ENCODE data around the gene FNDC3B. TPM values are rescaled to one million over a fixed set of nuclear protein-coding genes. Genes with fewer than 3 reads are reported as not detected.
"Not testable (repeated sequence)": the region's sequence is repeated elsewhere in the genome, so short reads cannot be mapped to it uniquely, and the experiment has no call there.

Gene FNDC3B
- total RNA-seq, 1 donor from 2014 or later = 56.1 TPM

- ATAC-seq (ENCODE audit: poor library complexity) = no peak
- intact Hi-C loops (cut with DNase I) = no loop called here
- no peak for DNase-seq
Measured at GRCh38 chr3:172245241-172245640, 205.9 kb downstream of the FNDC3B start.

GRCh38 chr3:172246107-172246844 lies 206.9 kb downstream of the FNDC3B start:
- intact Hi-C loops (cut with DNase I) = no loop called here
- ATAC-seq (ENCODE audit: poor library complexity) (peak; percentile 58), DNase-seq (no peak)

GRCh38 chr3:172247525-172248274 lies 208.3 kb downstream of the FNDC3B start:
- intact Hi-C loops (cut with DNase I) = no loop called here
- ATAC-seq (ENCODE audit: poor library complexity) = no peak
- DNase-seq = no peak

GRCh38 chr3:172249039-172249438 lies 209.7 kb downstream of the FNDC3B start:
- intact Hi-C loops (cut with DNase I) = no loop called here
- DNase-seq (no peak), ATAC-seq (ENCODE audit: poor library complexity) (no peak)

GRCh38 chr3:172251211-172251610 lies 211.8 kb downstream of the FNDC3B start:
- no peak for ATAC-seq (ENCODE audit: poor library complexity)
- intact Hi-C loops (cut with DNase I) = no loop called here

GRCh38 chr3:172253200-172253599 lies 213.8 kb downstream of the FNDC3B start:
- ATAC-seq (ENCODE audit: poor library complexity) = no peak
- intact Hi-C loops (cut with DNase I) = no loop called here
- no peak for DNase-seq

More at GRCh38 chr3:172251211-172251610, 211.8 kb downstream of the FNDC3B start:
- DNase-seq = no peak

- intact Hi-C loops (cut with DNase I) = no loop called here
- ATAC-seq (ENCODE audit: poor library complexity) (no peak), DNase-seq (no peak)
Measured at GRCh38 chr3:172254542-172254941, 215.2 kb downstream of the FNDC3B start.

- DNase-seq; ATAC-seq (ENCODE audit: poor library complexity); intact Hi-C loops (cut with DNase I): not testable (repeated sequence)
Measured at GRCh38 chr3:172255321-172255720, 215.9 kb downstream of the FNDC3B start.

GRCh38 chr3:172256101-172256734 lies 216.8 kb downstream of the FNDC3B start:
- peak; percentile 85 for ATAC-seq (ENCODE audit: poor library complexity)
- intact Hi-C loops (cut with DNase I) = no loop called here
- peak; percentile 55 for DNase-seq

GRCh38 chr3:172257648-172258400 lies 218.4 kb downstream of the FNDC3B start:
- no peak for DNase-seq
- intact Hi-C loops (cut with DNase I) = no loop called here
- ATAC-seq (ENCODE audit: poor library complexity) = no peak

- intact Hi-C loops (cut with DNase I) = no loop called here
- DNase-seq (no peak), ATAC-seq (ENCODE audit: poor library complexity) (peak; percentile 75)
Measured at GRCh38 chr3:172258624-172259023, 219.2 kb downstream of the FNDC3B start.

- ATAC-seq (ENCODE audit: poor library complexity) = peak; percentile 43
- DNase-seq = no peak
- intact Hi-C loops (cut with DNase I) = no loop called here
Measured at GRCh38 chr3:172259111-172259541, 219.7 kb downstream of the FNDC3B start.

- no peak for ATAC-seq (ENCODE audit: poor library complexity)
- DNase-seq = no peak
- intact Hi-C loops (cut with DNase I) = no loop called here
Measured at GRCh38 chr3:172259726-172260248, 220.4 kb downstream of the FNDC3B start.

GRCh38 chr3:172260381-172260780 lies 221.0 kb downstream of the FNDC3B start:
- no peak for ATAC-seq (ENCODE audit: poor library complexity)
- intact Hi-C loops (cut with DNase I) = no loop called here

GRCh38 chr3:172261054-172261453 lies 221.7 kb downstream of the FNDC3B start:
- ATAC-seq (ENCODE audit: poor library complexity) (no peak), DNase-seq (no peak)
- intact Hi-C loops (cut with DNase I) = no loop called here

More at GRCh38 chr3:172260381-172260780, 221.0 kb downstream of the FNDC3B start:
- DNase-seq = no peak

- intact Hi-C loops (cut with DNase I) = no loop called here
- DNase-seq = no peak
- no peak for ATAC-seq (ENCODE audit: poor library complexity)
Measured at GRCh38 chr3:172262991-172263608, 223.7 kb downstream of the FNDC3B start.

GRCh38 chr3:172263781-172264486 lies 224.6 kb downstream of the FNDC3B start:
- DNase-seq = no peak
- ATAC-seq (ENCODE audit: poor library complexity) = no peak
- intact Hi-C loops (cut with DNase I) = no loop called here

- intact Hi-C loops (cut with DNase I) = no loop called here
- DNase-seq = no peak
- ATAC-seq (ENCODE audit: poor library complexity) = no peak
Measured at GRCh38 chr3:172266103-172266502, 226.7 kb downstream of the FNDC3B start.
